Activated CD8-positive, alpha-beta T cell treated with anti-CD3 and anti-CD28 coated beads for 36 hours (primary cell): Measurements from ENCODE around the gene TCF7. TPM values are rescaled to one million over a fixed set of nuclear protein-coding genes. Genes with fewer than 3 reads are reported as not detected.
"Not testable (repeated sequence)": the region's sequence is repeated elsewhere in the genome, so short reads cannot be mapped to it uniquely, and the experiment has no call there.

Source experiments
- ATAC-seq: fragments of 200-7000 bp; cut with Tn5 transposase; one replicate; pipeline ENCODE4 v1.10.0; 2021; ENCODE audit warnings: mild to moderate bottlenecking, moderate library complexity
- CTCF ChIA-PET: fragments of 350-600 bp; sonication (Branson Sonifier 250); formaldehyde crosslinking; loops from one replicate; lab custom pipeline; 2021; ENCODE audit warnings: antibody characterized with exemption; lab: Charles Lee
- POLR2A ChIA-PET: fragments of 350-600 bp; sonication (Branson Sonifier 250); formaldehyde crosslinking; loops from one replicate; lab custom pipeline; 2021; ENCODE audit warnings: antibody characterized with exemption; lab: Charles Lee
- DNase-seq: peaks from one replicate; pipeline ENCODE4 v3.0.0-alpha.2; 2020
- H3K27ac Mint-ChIP-seq: one replicate; pipeline ENCODE4 v1.8.0; 2021; ENCODE audit warnings: mild to moderate bottlenecking, mixed read lengths
- H3K27me3 Mint-ChIP-seq: one replicate; pipeline ENCODE4 v1.8.0; 2021; ENCODE audit warnings: mixed read lengths
- H3K36me3 Mint-ChIP-seq: one replicate; pipeline ENCODE4 v1.8.0; 2021; ENCODE audit warnings: low read depth, mixed read lengths
- H3K4me1 Mint-ChIP-seq: one replicate; pipeline ENCODE4 v1.8.0; 2021; ENCODE audit warnings: low read depth, mixed read lengths
- H3K4me3 Mint-ChIP-seq: one replicate; pipeline ENCODE4 v1.8.0; 2021; ENCODE audit warnings: mild to moderate bottlenecking, moderate library complexity, mixed read lengths
- H3K9me3 Mint-ChIP-seq: one replicate; pipeline ENCODE4 v1.8.0; 2021; ENCODE audit warnings: mixed read lengths
- CTCF ChIP-seq: fragments of 200-600 bp; IDR thresholded peaks from one replicate; pipeline ENCODE4 v1.8.0; 2022; ENCODE audit warnings: antibody characterized with exemption, mild to moderate bottlenecking
- intact Hi-C: fragments of 100-400 bp; cut with micrococcal nuclease; formaldehyde crosslinking; loops from one replicate; pipeline ENCODE4 v1.10.0; 2022
- total RNA-seq, 2 experiments: library from RNA; stranded (reverse); gene quantifications; one replicate each; pipeline ENCODE4 v1.2.3, GENCODE V29; 2021

Gene TCF7
- total RNA-seq, 2 experiments from 2014 or later: 47.4 to 50.3 TPM

DNA sequence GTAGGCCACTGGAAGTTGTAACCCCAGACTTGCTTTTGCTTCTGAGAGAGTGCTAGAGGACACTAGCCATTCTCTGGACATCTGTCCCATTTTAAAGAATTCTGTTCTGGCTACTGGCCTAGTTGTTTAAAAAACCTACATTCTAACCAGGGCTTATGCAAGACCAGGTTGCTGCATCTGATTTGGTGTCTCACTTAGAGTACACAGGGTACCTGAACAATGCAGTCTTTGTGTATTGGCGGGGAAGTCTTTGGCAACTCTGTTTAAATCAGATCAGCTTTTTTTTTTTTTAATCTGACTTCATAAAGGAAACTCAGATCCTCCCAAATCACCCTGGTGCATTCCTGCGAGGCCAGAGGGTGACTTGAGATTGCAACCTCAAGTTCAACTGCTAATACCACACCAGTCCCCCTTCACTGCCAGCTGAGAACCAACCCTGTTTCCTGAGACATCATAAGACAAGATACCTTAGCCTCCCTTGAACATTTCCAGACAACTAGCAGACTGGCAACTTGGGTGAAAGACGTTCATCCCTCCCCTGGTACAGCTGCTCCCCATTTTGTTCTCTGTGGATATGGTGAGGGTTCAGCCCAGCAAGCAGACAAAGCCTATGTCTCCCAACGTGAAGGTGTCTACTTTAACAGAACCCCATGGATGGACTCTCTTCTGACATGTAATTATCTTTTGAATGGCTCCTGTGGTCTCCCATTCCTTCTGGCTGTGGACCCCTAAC, 35.3 kb downstream of the TCF7 start:
- no peak overlapping the region for H3K4me3 Mint-ChIP-seq
- DNase-seq (no peak), ATAC-seq (no peak)
- H3K4me1 Mint-ChIP-seq: peaks cover 65% of the 10 kb centered on the region
- TF ChIP-seq CTCF: no peak
- no peaks in the 10 kb centered on the region for H3K9me3 Mint-ChIP-seq
- peaks cover 60% of the 10 kb centered on the region for H3K36me3 Mint-ChIP-seq
- intact Hi-C loops: no loop called here
- ChIA-PET POLR2A (interaction anchor here (0.6 to 9.6 kb wide), 8 partner anchors 9 to 146 kb away, joined by 3 to 63 read pairs (median 9); partner anchors contain the start of gene SKP1), CTCF (interaction anchor here (0.7 to 38.2 kb wide), 6 partner anchors 10 to 146 kb away, joined by 3 to 1049 read pairs (median 9); no protein-coding TSS in a partner anchor)
- H3K27ac Mint-ChIP-seq: peak overlapping the region; percentile 81
- H3K27me3 Mint-ChIP-seq: no peaks in the 10 kb centered on the region

- ChIA-PET CTCF (interaction anchor here (1.4 to 38.2 kb wide), 4 partner anchors 9 to 109 kb away, joined by 4 to 1049 read pairs (median 57); no protein-coding TSS in a partner anchor), POLR2A (interaction anchor here (2.1 to 9.6 kb wide), 4 partner anchors 9 to 24 kb away, joined by 13 to 63 read pairs (median 32); partner anchors contain the start of gene SKP1)
- ATAC-seq: no peak
- H3K36me3 Mint-ChIP-seq: peaks cover 62% of the 10 kb centered on the region
- H3K27me3 Mint-ChIP-seq: no peaks in the 10 kb centered on the region
- intact Hi-C loops: no loop called here
- no peak overlapping the region for H3K4me3 Mint-ChIP-seq
- no peaks in the 10 kb centered on the region for H3K9me3 Mint-ChIP-seq
- H3K27ac Mint-ChIP-seq: peak overlapping the region; percentile 55
- TF ChIP-seq CTCF: no peak
- no peak for DNase-seq
- H3K4me1 Mint-ChIP-seq: peaks cover 64% of the 10 kb centered on the region
Observed at GRCh38 chr5:134151723-134152122, 37.2 kb downstream of the TCF7 start.

DNA sequence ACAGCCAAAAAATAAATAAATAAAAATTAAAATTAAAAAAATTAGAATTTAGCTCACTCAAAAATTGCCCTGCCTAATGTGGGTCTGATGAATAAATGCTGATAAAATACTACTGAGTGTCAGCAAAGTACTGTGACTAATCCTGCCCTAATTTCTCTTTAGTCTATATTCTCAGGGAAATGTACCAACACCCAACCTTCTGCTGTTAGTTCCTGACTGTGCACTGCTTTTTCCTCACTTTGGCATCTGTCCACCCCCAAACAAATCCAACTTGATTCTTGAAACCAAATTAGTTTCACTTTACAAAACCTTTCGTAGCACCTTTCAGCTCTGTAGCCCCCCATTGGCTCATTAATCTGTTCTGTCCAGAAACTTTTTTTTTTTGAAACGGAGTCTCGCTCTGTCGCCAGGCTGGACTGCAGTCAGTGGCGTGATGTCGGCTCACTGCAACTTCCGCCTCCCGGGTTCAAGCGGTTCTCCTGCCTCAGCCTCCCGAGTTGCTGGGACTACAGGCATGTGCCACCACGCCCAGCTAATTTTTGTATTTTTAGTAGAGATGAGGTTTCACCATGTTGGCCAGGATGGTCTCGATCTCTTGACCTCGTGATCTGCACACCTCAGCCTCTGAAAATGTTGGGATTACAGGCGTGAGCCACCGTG, 37.8 kb downstream of the TCF7 start:
- ChIA-PET CTCF (interaction anchor here (1.0 to 38.2 kb wide), 5 partner anchors 10 to 126 kb away, joined by 3 to 1049 read pairs (median 5); no protein-coding TSS in a partner anchor), POLR2A (interaction anchor here (0.6 to 5.8 kb wide), 9 partner anchors 9 to 146 kb away, joined by 3 to 42 read pairs (median 3); partner anchors contain the start of gene SKP1)
- intact Hi-C loops, H3K27me3 Mint-ChIP-seq, DNase-seq, H3K4me3 Mint-ChIP-seq, H3K9me3 Mint-ChIP-seq: not testable (repeated sequence)
- H3K4me1 Mint-ChIP-seq: peaks cover 63% of the 10 kb centered on the region
- peak; percentile 9 for ATAC-seq
- peak overlapping the region; percentile 62 for H3K27ac Mint-ChIP-seq
- peaks cover 59% of the 10 kb centered on the region for H3K36me3 Mint-ChIP-seq

DNA sequence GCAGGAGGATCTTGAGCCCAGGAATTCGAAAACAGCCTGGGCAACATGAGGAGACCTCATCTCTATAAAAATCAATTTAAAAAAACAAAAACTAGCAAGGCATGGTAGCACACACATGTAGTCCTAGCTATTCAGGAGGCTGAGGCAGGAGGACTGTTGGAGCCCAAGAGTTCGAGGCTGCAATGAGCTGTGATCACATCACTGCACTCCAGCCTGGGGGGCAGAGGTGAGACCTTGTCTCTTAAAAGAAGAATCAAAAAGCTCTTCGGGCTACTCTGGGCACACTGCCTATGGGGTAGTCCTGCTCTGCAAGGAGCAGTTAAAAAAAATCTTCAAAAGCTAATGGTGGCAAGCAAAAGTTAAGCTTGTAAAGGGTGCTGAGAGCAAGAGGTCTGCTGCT, 38.8 kb downstream of the TCF7 start:
- ATAC-seq (no peak), DNase-seq (no peak)
- Mint-ChIP-seq H3K27me3 (no peaks in the 10 kb centered on the region), H3K27ac (peak overlapping the region; percentile 62), H3K4me1 (peaks cover 70% of the 10 kb centered on the region), H3K9me3 (no peaks in the 10 kb centered on the region), H3K36me3 (peaks cover 65% of the 10 kb centered on the region), H3K4me3 (no peak overlapping the region)
- no peak for TF ChIP-seq CTCF
- intact Hi-C loops: no loop called here
- ChIA-PET CTCF (interaction anchor here (1.0 to 38.2 kb wide), 6 partner anchors 7 to 127 kb away, joined by 3 to 1049 read pairs (median 10); no protein-coding TSS in a partner anchor), POLR2A (interaction anchor here (0.5 to 5.8 kb wide), 13 partner anchors 8 to 1837 kb away, joined by 3 to 42 read pairs (median 3); partner anchors contain the start of gene SKP1)

GRCh38 chr5:134153657-134154056, 39.2 kb downstream of the TCF7 start:
- no peaks in the 10 kb centered on the region for H3K27me3 Mint-ChIP-seq
- ChIA-PET CTCF (interaction anchor here (1.2 to 38.2 kb wide), 4 partner anchors 7 to 111 kb away, joined by 5 to 1049 read pairs (median 58); no protein-coding TSS in a partner anchor), POLR2A (interaction anchor here (0.7 to 5.8 kb wide), 8 partner anchors 7 to 272 kb away, joined by 3 to 42 read pairs (median 4); partner anchors contain the start of gene SKP1)
- H3K4me1 Mint-ChIP-seq: peaks cover 72% of the 10 kb centered on the region
- peaks cover 66% of the 10 kb centered on the region for H3K36me3 Mint-ChIP-seq
- no peaks in the 10 kb centered on the region for H3K9me3 Mint-ChIP-seq
- intact Hi-C loops: no loop called here
- no peak overlapping the region for H3K4me3 Mint-ChIP-seq
- peak overlapping the region; percentile 4 for H3K27ac Mint-ChIP-seq
- ATAC-seq: no peak
- TF ChIP-seq CTCF: no peak
- DNase-seq: no peak
